GM19193 (cell line): ENCODE data around the gene USP8.

Experiments used
- POLR2A ChIP-seq: IDR thresholded peaks from 4 replicates; pipeline ENCODE4 v1.6.1; 2011; ENCODE audit not compliant: insufficient read depth, insufficient read length; ENCODE audit errors: extremely low read depth

USP8 gene

GRCh38 chr15:50432230-50432629 lies 8.0 kb downstream of the USP8 start:
- TF ChIP-seq POLR2A: no peak

- no peak for TF ChIP-seq POLR2A
Measured at GRCh38 chr15:50435772-50436171, 11.6 kb downstream of the USP8 start.

GRCh38 chr15:50438251-50438650 lies 14.0 kb downstream of the USP8 start:
- TF ChIP-seq POLR2A: no peak

GRCh38 chr15:50440932-50441331 lies 16.7 kb downstream of the USP8 start:
- TF ChIP-seq POLR2A: no peak

- no peak for TF ChIP-seq POLR2A
Measured at GRCh38 chr15:50452927-50453326, 28.7 kb downstream of the USP8 start.

GRCh38 chr15:50458348-50459112 lies 34.3 kb downstream of the USP8 start:
- TF ChIP-seq POLR2A: no peak

- no peak for TF ChIP-seq POLR2A
Measured at GRCh38 chr15:50463423-50464358, 39.5 kb downstream of the USP8 start.

- no peak for TF ChIP-seq POLR2A
Measured at GRCh38 chr15:50471072-50471471, 46.9 kb downstream of the USP8 start.

GRCh38 chr15:50476143-50476542 lies 51.9 kb downstream of the USP8 start:
- no peak for TF ChIP-seq POLR2A

GRCh38 chr15:50484781-50485180 lies 60.6 kb downstream of the USP8 start:
- no peak for TF ChIP-seq POLR2A

- no peak for TF ChIP-seq POLR2A
Measured at GRCh38 chr15:50485389-50485788, 61.2 kb downstream of the USP8 start.

- no peak for TF ChIP-seq POLR2A
Measured at GRCh38 chr15:50487287-50487686, 63.1 kb downstream of the USP8 start.

- TF ChIP-seq POLR2A: no peak
Measured at GRCh38 chr15:50493625-50494024, 69.4 kb downstream of the USP8 start.

GRCh38 chr15:50496692-50497091 lies 72.5 kb downstream of the USP8 start:
- TF ChIP-seq POLR2A: no peak

- TF ChIP-seq POLR2A: no peak
Measured at GRCh38 chr15:50500352-50500751, 76.1 kb downstream of the USP8 start.

- TF ChIP-seq POLR2A: no peak
Measured at GRCh38 chr15:50501815-50502214, 77.6 kb downstream of the USP8 start.
